Upper lobe of right lung (tissue), 1 donor: Measurements from ENCODE around the gene GPR26. TPM values are rescaled to one million over a fixed set of nuclear protein-coding genes. Genes with fewer than 3 reads are reported as not detected.

Source experiments
- ATAC-seq: fragments of 200-7000 bp; cut with Tn5 transposase; one replicate; pipeline ENCODE4 v1.9.1; 2020; ENCODE audit warnings: mild to moderate bottlenecking, moderate library complexity
- DNase-seq: peaks from one replicate; pipeline ENCODE4 v3.0.0-alpha.2; 2020
- H3K27ac ChIP-seq: fragments of 200-600 bp; one replicate; pipeline ENCODE4 v1.8.0; 2022
- H3K27me3 ChIP-seq: fragments of 200-600 bp; one replicate; pipeline ENCODE4 v1.8.0; 2022; ENCODE audit warnings: mild to moderate bottlenecking
- H3K36me3 ChIP-seq: fragments of 200-600 bp; one replicate; pipeline ENCODE4 v1.8.0; 2022
- H3K4me1 ChIP-seq: fragments of 200-600 bp; one replicate; pipeline ENCODE4 v1.8.0; 2022
- H3K4me3 ChIP-seq: fragments of 200-600 bp; one replicate; pipeline ENCODE4 v1.8.0; 2022; ENCODE audit warnings: mild to moderate bottlenecking
- H3K9me3 ChIP-seq: fragments of 200-600 bp; one replicate; pipeline ENCODE4 v1.8.0; 2022
- CTCF ChIP-seq: fragments of 200-600 bp; IDR thresholded peaks from one replicate; pipeline ENCODE4 v1.8.0; 2022; ENCODE audit warnings: antibody characterized with exemption
- intact Hi-C: fragments of 100-400 bp; cut with DNase I; formaldehyde crosslinking; loops from one replicate; pipeline ENCODE4 v1.11.0; 2022
- total RNA-seq: library from RNA; stranded (reverse); fragmentation: NEBNext Ultra II Directional; extraction: Animal tissue kit (Norgen Biotek cat#: 25700); gene quantifications from one replicate; pipeline ENCODE4 v1.2.1, GENCODE V29; 2021
- donor health status: DM: no; HTN: yes; CAD: no; lungs with severe emphysema.

GPR26 gene
- total RNA-seq, 1 donor from 2014 or later = not detected

DNA sequence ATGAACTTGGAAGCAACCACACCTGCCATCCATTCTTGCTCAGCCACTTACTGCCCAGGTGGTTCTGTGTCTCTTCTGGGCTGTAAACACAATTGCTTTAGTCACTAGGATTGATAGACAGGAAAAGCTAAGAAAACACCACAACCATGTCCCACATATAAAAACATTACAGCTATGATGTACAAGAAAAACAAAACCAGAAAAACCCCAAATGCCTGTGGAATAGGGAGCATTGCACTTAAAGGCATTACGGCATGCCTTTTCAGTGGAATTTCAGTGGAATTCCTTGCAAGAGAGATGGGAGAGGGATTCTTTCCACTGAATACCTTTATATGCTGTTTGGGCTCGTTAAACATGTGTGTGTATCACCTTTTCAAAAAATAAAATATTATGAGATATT lies 44.2 kb upstream of the GPR26 start:
- Histone ChIP-seq H3K4me3 (no peak overlapping the region), H3K4me1 (no peaks in the 10 kb centered on the region), H3K27ac (no peak overlapping the region), H3K9me3 (no peaks in the 10 kb centered on the region), H3K27me3 (no peaks in the 10 kb centered on the region), H3K36me3 (no peaks in the 10 kb centered on the region)
- ATAC-seq = no peak
- DNase-seq = no peak
- intact Hi-C loops = no loop called here
- no peak for TF ChIP-seq CTCF

DNA sequence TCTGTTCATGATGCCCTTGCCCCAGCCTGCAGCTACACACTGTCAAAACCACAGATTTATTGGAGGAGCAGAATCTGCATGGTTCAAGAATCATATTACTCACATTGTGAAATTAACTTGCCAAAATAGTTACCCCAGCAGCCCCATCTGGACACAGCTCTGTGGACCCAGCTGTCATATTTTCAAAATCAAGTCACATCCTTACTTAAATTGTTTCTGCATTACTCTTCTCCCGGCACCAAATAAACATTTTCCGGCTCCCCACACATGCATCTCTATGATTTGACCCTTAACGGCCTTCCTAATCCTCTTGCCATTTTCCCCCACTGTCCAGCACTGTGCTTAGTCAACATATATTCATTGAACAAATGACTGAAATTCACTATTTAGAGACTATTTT lies 43.8 kb upstream of the GPR26 start:
- no peak for ATAC-seq
- intact Hi-C loops = no loop called here
- no peak for TF ChIP-seq CTCF

DNA sequence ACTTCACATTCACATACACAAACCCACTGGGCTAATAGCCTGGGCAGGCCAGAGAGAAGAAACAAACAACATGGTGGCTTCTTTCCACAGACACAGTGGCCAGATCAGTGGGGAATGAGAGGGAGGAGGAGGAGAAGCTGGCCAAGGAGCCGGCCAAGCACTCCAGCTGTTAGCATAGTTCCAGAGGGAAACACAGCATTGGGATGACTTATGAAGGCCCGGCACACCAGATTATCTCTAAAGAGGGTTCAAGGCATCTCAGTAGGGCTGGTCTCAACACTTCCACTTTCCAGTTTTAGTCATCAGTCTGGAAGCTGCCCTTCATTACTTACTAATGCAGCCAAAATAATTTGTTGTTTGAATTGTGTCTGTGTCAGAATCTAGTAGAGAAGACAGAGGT lies 42.1 kb upstream of the GPR26 start:
- intact Hi-C loops = no loop called here
- TF ChIP-seq CTCF = no peak

More for the DNA sequence above, 43.8 kb upstream of the GPR26 start:
- Histone ChIP-seq H3K27ac (no peak overlapping the region), H3K9me3 (no peaks in the 10 kb centered on the region), H3K4me3 (no peak overlapping the region), H3K4me1 (no peaks in the 10 kb centered on the region), H3K27me3 (no peaks in the 10 kb centered on the region), H3K36me3 (no peaks in the 10 kb centered on the region)
- DNase-seq = no peak

DNA sequence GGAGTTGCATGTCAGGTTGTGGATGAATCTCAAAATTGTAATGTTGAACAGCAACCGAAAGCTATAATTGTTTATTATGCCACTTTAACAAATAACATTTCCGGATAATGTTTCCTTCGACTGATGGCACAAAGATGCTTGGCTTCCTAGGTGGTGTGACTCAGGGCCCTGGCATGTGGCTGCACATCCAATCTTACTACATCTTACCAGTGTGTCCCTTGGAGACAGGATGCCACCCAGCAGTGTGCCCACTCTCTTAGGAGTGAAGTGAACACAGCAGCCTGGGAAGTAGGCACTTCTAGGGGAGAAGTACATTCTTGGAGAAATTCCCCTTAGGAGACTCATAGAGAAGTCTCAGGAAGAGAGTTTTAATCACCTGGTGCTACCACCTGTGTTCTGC lies 33.0 kb upstream of the GPR26 start:
- no peaks in the 10 kb centered on the region for H3K4me1 ChIP-seq
- H3K27me3 ChIP-seq = no peaks in the 10 kb centered on the region
- H3K36me3 ChIP-seq = no peaks in the 10 kb centered on the region
- H3K4me3 ChIP-seq = no peak overlapping the region
- DNase-seq (no peak), ATAC-seq (no peak)
- intact Hi-C loops = no loop called here
- no peak for TF ChIP-seq CTCF
- H3K27ac ChIP-seq = no peak overlapping the region
- no peaks in the 10 kb centered on the region for H3K9me3 ChIP-seq

More for the DNA sequence above, 42.1 kb upstream of the GPR26 start:
- no peaks in the 10 kb centered on the region for H3K9me3 ChIP-seq
- no peaks in the 10 kb centered on the region for H3K4me1 ChIP-seq
- DNase-seq (no peak), ATAC-seq (no peak)
- no peaks in the 10 kb centered on the region for H3K27me3 ChIP-seq
- no peak overlapping the region for H3K4me3 ChIP-seq
- H3K36me3 ChIP-seq = no peaks in the 10 kb centered on the region
- H3K27ac ChIP-seq = no peak overlapping the region

DNA sequence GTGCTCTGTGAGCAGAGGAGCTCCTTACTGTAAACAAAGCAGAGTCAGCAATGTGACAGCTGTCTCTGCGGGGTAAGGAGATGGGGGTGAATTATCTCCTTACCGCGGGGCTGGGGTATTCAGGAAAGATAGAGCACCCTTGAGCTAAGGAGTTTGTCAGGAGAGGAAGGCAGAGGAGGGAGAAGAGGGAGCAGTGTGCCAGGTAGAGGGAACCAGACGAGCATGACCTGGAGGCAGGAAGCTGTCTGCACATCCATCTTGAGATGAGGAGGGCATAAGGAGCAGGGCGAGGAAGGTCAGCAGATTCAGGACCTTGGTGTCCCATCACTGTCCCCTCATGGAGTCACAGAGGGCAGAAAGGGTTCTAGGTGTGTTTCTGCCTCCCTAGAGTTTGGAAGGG lies 32.5 kb upstream of the GPR26 start:
- intact Hi-C loops = no loop called here
- ATAC-seq (no peak), DNase-seq (no peak)
- Histone ChIP-seq H3K36me3 (no peaks in the 10 kb centered on the region), H3K27ac (no peak overlapping the region), H3K4me3 (no peak overlapping the region), H3K9me3 (no peaks in the 10 kb centered on the region), H3K4me1 (no peaks in the 10 kb centered on the region), H3K27me3 (no peaks in the 10 kb centered on the region)
- no peak for TF ChIP-seq CTCF

DNA sequence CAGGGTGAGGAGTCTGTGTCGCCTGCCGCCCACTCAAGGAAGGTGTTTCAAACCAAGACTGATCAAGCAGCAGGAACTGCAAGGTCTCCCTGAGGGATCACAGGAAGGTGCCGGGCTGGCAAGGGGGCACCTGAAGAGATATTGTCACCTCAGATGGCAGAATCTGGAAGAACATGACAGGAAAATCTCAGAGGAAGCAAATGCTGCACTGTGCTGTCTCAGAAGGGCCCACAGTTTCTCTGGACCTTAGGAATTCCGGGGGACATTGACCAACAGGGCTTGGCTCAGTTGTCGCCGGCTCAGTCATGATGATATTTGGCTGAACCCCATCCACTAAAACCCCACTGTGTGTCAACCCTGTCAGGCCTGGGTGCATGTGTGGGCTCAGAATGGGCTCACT lies 31.9 kb upstream of the GPR26 start:
- no peak for DNase-seq
- Histone ChIP-seq H3K4me3 (no peak overlapping the region), H3K27ac (no peak overlapping the region)

More for the DNA sequence above, 31.9 kb upstream of the GPR26 start:
- Histone ChIP-seq H3K4me1 (no peaks in the 10 kb centered on the region), H3K9me3 (no peaks in the 10 kb centered on the region), H3K36me3 (no peaks in the 10 kb centered on the region), H3K27me3 (no peaks in the 10 kb centered on the region)
- intact Hi-C loops = no loop called here
- TF ChIP-seq CTCF = no peak
- no peak for ATAC-seq
